ENCODE data around the gene CD44.

- TF ChIP-seq POLR2A (IDR thresholded peaks at IDR 0.05) (no peak), CTCF (IDR thresholded peaks at IDR 0.05) (no peak), POLR2AphosphoS5 (IDR thresholded peaks at IDR 0.05) (no peak)
Measured at GRCh38 chr11:35207471-35208403, 68.8 kb downstream of the CD44 start.
